HepG2 (cell line): ENCODE measurements around the gene WTAP. TPM values are rescaled to one million over a fixed set of nuclear protein-coding genes. Genes with fewer than 3 reads are reported as not detected.

Experiments
- CBX2 ChIP-seq, 2 experiments: fragments of 200-600 bp in 1 of 2; sonication (generic); formaldehyde crosslinking in 1 of 2; IDR thresholded peaks; 2 replicates each; pipeline versions ENCODE4 v1.7.0 to v1.8.1; 2018 to 2022; ENCODE audit warnings: low read depth in 2 of 2, low read length in 1 of 2, mild to moderate bottlenecking in 1 of 2, missing genetic modification reagents in 1 of 2
- EEA1 ChIP-seq: sonication (generic); formaldehyde crosslinking; IDR thresholded peaks from 2 replicates; pipeline ENCODE4 v1.5.1; 2020; ENCODE audit warnings: mild to moderate bottlenecking, missing genetic modification reagents, borderline replicate concordance
- EED ChIP-seq: sonication (generic); formaldehyde crosslinking; IDR thresholded peaks from 2 replicates; pipeline ENCODE4 v1.5.0; 2020; ENCODE audit warnings: mild to moderate bottlenecking, missing genetic modification reagents
- FOXO4 ChIP-seq: sonication (generic); formaldehyde crosslinking; conservative IDR thresholded peaks from 2 replicates; pipeline ENCODE4 v1.8.1; 2023; ENCODE audit warnings: missing genetic modification reagents
- HOXA5 ChIP-seq: sonication (generic); formaldehyde crosslinking; IDR thresholded peaks from 2 replicates; pipeline ENCODE4 v1.4.0; 2020; ENCODE audit warnings: missing genetic modification reagents
- KDM2A ChIP-seq: sonication (generic); formaldehyde crosslinking; IDR thresholded peaks from 2 replicates; pipeline ENCODE4 v1.4.0; 2020; ENCODE audit warnings: low read depth, missing genetic modification reagents, borderline replicate concordance
- RFXANK ChIP-seq: IDR thresholded peaks from 2 replicates; pipeline ENCODE4 v1.6.1; 2016
- RORA ChIP-seq: sonication (generic); formaldehyde crosslinking; IDR thresholded peaks from 2 replicates; pipeline ENCODE4 v1.5.0; 2020; ENCODE audit warnings: mild to moderate bottlenecking, missing genetic modification reagents, moderate library complexity
- RXRB ChIP-seq: IDR thresholded peaks from 2 replicates; pipeline ENCODE4 v1.6.1; 2016; ENCODE audit warnings: borderline replicate concordance, missing genetic modification reagents, missing compliant biosample characterization
- SIX4 ChIP-seq: sonication (generic); formaldehyde crosslinking; IDR thresholded peaks from 2 replicates; pipeline ENCODE4 v1.4.0; 2020; ENCODE audit warnings: missing genetic modification reagents
- SMYD3 ChIP-seq: sonication (generic); formaldehyde crosslinking; IDR thresholded peaks from 2 replicates; pipeline ENCODE4 v1.8.1; 2023; ENCODE audit warnings: mild to moderate bottlenecking, missing genetic modification reagents
- SOX13 ChIP-seq, 3 experiments: fragments of 450-650 bp in 1 of 3; sonication (generic) in 1 of 3; formaldehyde crosslinking in 1 of 3; IDR thresholded peaks in 2 of 3; conservative IDR thresholded peaks in 1 of 3; 2 replicates each; pipeline versions ENCODE4 v1.5.0 to v1.6.1; 2016 to 2020; ENCODE audit warnings: antibody characterized with exemption in 1 of 3, mild to moderate bottlenecking in 1 of 3, missing compliant biosample characterization in 1 of 3, missing genetic modification reagents in 1 of 3, moderate library complexity in 1 of 3
- SP4 ChIP-seq: sonication (generic); formaldehyde crosslinking; IDR thresholded peaks from 2 replicates; pipeline ENCODE4 v1.8.1; 2023; ENCODE audit warnings: mild to moderate bottlenecking, missing genetic modification reagents
- SRY ChIP-seq: sonication (generic); formaldehyde crosslinking; IDR thresholded peaks from 2 replicates; pipeline ENCODE4 v1.8.0; 2022; ENCODE audit warnings: mild to moderate bottlenecking, missing genetic modification reagents
- TAF1 ChIP-seq: sonication (generic); formaldehyde crosslinking; IDR thresholded peaks from 2 replicates; pipeline ENCODE4 v1.4.0; 2020; ENCODE audit warnings: missing genetic modification reagents
- TBX3 ChIP-seq: fragments of 450-650 bp; IDR thresholded peaks from 2 replicates; pipeline ENCODE4 v1.6.1; 2017; ENCODE audit warnings: antibody characterized with exemption, mild to moderate bottlenecking, inconsistent platforms, borderline replicate concordance
- TEAD3 ChIP-seq: optimal IDR thresholded peaks from 2 replicates; pipeline ENCODE3; 2016; ENCODE audit warnings: borderline replicate concordance
- YY1 ChIP-seq: IDR thresholded peaks from 2 replicates; pipeline ENCODE4 v1.6.1; 2011; ENCODE audit warnings: low read length, low read depth, moderate library complexity, mild to moderate bottlenecking; ENCODE audit not compliant: insufficient read depth, insufficient replicate concordance
- ZNF124 ChIP-seq: sonication (generic); formaldehyde crosslinking; IDR thresholded peaks from 2 replicates; pipeline ENCODE4 v1.4.0; 2020; ENCODE audit warnings: missing genetic modification reagents
- ZNF354B ChIP-seq: sonication (generic); formaldehyde crosslinking; IDR thresholded peaks from 2 replicates; pipeline ENCODE4 v1.8.0; 2022; ENCODE audit warnings: mild to moderate bottlenecking, missing genetic modification reagents
- ZNF598 ChIP-seq: sonication (generic); formaldehyde crosslinking; IDR thresholded peaks from 2 replicates; pipeline ENCODE4 v1.5.1; 2020; ENCODE audit warnings: mild to moderate bottlenecking, missing genetic modification reagents, borderline replicate concordance
- ZNF674 ChIP-seq: sonication (generic); formaldehyde crosslinking; IDR thresholded peaks from 2 replicates; pipeline ENCODE4 v1.5.0; 2020; ENCODE audit warnings: low read depth, mild to moderate bottlenecking, missing genetic modification reagents
- ZNF749 ChIP-seq: sonication (generic); formaldehyde crosslinking; IDR thresholded peaks from 2 replicates; pipeline ENCODE4 v1.8.0; 2022; ENCODE audit warnings: mild to moderate bottlenecking, missing genetic modification reagents, moderate library complexity, borderline replicate concordance
- polyA plus RNA-seq, 8 experiments: library from polyadenylated mRNA; depleted of rRNA in 3 of 8; stranded (reverse) in 7 of 8; unstranded in 1 of 8; fragments of >200 nt; fragmentation: Illumina TruSeq in 4 of 8; extraction: Trizol in 4 of 8; gene quantifications; 2 replicates each; pipeline versions ENCODE4 v1.2.1 to v1.2.3, GENCODE V29; 2011 to 2016; ENCODE audit warnings: low read depth in 4 of 8, missing spikeins in 1 of 8, mixed read lengths in 1 of 8; ENCODE audit not compliant: insufficient read depth in 1 of 8
- total RNA-seq, 5 experiments: library from RNA; depleted of rRNA; stranded (reverse); fragments of >200 nt; fragmentation: Illumina TruSeq; extraction: Trizol; gene quantifications; 2 replicates each; pipeline ENCODE4 v1.2.3, GENCODE V29; 2016; ENCODE audit warnings: low read depth in 1 of 5
- TF ChIP-seq, protein P1 (sequence below): IDR thresholded peaks from 2 replicates; pipeline ENCODE4 v1.6.1; 2016; ENCODE audit warnings: missing compliant biosample characterization, missing genetic modification reagents, borderline replicate concordance
- TF ChIP-seq, protein P2 (sequence below): sonication (generic); formaldehyde crosslinking; IDR thresholded peaks from 2 replicates; pipeline ENCODE4 v1.8.1; 2022; ENCODE audit warnings: mild to moderate bottlenecking, missing genetic modification reagents
- TF ChIP-seq, protein P3 (sequence below): IDR thresholded peaks from 2 replicates; pipeline ENCODE4 v1.6.1; 2016; ENCODE audit warnings: control low read depth

WTAP gene
- total and polyA plus RNA-seq, 2 of the 13 experiments (the other 11 are each of a cell fraction or from before 2014, with no cell fraction given), result 31.6 to 167 TPM

GRCh38 chr6:159693894-159694545 is 33.3 kb upstream of the WTAP start (continued):
- TF ChIP-seq SMYD3 (CRISPR knock-in tag), result no peak
- TF ChIP-seq TEAD3 (CRISPR knock-in tag), result peak; percentile 78
- TF ChIP-seq EED (CRISPR knock-in tag), result no peak
- no peak for TF ChIP-seq YY1
- TF ChIP-seq HOXA5 (CRISPR knock-in tag), result 0 out of 2 replicates have a peak, but pooled peaks have one; percentile 2
- TF ChIP-seq ZNF598 (CRISPR knock-in tag), result 0 out of 2 replicates have a peak, but pooled peaks have one; percentile 76
- TF ChIP-seq KDM2A (CRISPR knock-in tag), result no peak
- TF ChIP-seq, protein P1, sequence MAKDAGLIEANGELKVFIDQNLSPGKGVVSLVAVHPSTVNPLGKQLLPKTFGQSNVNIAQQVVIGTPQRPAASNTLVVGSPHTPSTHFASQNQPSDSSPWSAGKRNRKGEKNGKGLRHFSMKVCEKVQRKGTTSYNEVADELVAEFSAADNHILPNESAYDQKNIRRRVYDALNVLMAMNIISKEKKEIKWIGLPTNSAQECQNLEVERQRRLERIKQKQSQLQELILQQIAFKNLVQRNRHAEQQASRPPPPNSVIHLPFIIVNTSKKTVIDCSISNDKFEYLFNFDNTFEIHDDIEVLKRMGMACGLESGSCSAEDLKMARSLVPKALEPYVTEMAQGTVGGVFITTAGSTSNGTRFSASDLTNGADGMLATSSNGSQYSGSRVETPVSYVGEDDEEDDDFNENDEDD (CRISPR knock-in tag), result peak; percentile 13; the same call in 1 of the 2 replicates
- TF ChIP-seq RFXANK (CRISPR knock-in tag), result no peak
- TF ChIP-seq TAF1 (CRISPR knock-in tag), result no peak
- no peak for TF ChIP-seq SOX13 (IDR thresholded peaks at IDR 0.05)
- peak in 1 of 2 experiments; percentile 48; a peak in 1 of 4 replicates for TF ChIP-seq SOX13 (CRISPR knock-in tag; conservative IDR thresholded peaks at IDR 0.05 in 1 of 2, IDR thresholded peaks at IDR 0.05 in 1 of 2)
- TF ChIP-seq, protein P2, sequence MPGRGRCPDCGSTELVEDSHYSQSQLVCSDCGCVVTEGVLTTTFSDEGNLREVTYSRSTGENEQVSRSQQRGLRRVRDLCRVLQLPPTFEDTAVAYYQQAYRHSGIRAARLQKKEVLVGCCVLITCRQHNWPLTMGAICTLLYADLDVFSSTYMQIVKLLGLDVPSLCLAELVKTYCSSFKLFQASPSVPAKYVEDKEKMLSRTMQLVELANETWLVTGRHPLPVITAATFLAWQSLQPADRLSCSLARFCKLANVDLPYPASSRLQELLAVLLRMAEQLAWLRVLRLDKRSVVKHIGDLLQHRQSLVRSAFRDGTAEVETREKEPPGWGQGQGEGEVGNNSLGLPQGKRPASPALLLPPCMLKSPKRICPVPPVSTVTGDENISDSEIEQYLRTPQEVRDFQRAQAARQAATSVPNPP (CRISPR knock-in tag), result no peak
- no peak for TF ChIP-seq EEA1 (CRISPR knock-in tag)
- TF ChIP-seq, protein P3, sequence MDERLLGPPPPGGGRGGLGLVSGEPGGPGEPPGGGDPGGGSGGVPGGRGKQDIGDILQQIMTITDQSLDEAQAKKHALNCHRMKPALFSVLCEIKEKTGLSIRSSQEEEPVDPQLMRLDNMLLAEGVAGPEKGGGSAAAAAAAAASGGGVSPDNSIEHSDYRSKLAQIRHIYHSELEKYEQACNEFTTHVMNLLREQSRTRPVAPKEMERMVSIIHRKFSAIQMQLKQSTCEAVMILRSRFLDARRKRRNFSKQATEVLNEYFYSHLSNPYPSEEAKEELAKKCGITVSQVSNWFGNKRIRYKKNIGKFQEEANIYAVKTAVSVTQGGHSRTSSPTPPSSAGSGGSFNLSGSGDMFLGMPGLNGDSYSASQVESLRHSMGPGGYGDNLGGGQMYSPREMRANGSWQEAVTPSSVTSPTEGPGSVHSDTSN (CRISPR knock-in tag), result no peak
- TF ChIP-seq FOXO4 (CRISPR knock-in tag), result 0 out of 2 replicates have a peak, but pooled peaks have one; percentile 44
- no peak for TF ChIP-seq ZNF124
- no peak for TF ChIP-seq SIX4 (CRISPR knock-in tag)
- no peak for TF ChIP-seq ZNF354B (CRISPR knock-in tag)
- TF ChIP-seq RORA (CRISPR knock-in tag), result 0 out of 2 replicates have a peak, but pooled peaks have one; percentile 22
- no peak for TF ChIP-seq SP4 (CRISPR knock-in tag)
- TF ChIP-seq ZNF749, result peak; percentile 70; the same call in 1 of the 2 replicates
- no peak for TF ChIP-seq SRY (CRISPR knock-in tag)
- peak; percentile 78; the same call in 1 of the 2 replicates for TF ChIP-seq RXRB (CRISPR knock-in tag)
- no peak for TF ChIP-seq CBX2 (IDR thresholded peaks at IDR 0.05; ENCODE audit: low read depth, low read length)
- no peak for TF ChIP-seq CBX2 (CRISPR knock-in tag; IDR thresholded peaks at IDR 0.05; ENCODE audit: low read depth)
- TF ChIP-seq TBX3, result no peak
- 0 out of 2 replicates have a peak, but pooled peaks have one; percentile 4 for TF ChIP-seq ZNF674 (CRISPR knock-in tag)
